ENCODE results near the gene UBAC2. TPM values are rescaled to one million over a fixed set of nuclear protein-coding genes. Genes with fewer than 3 reads are reported as not detected.

The UBAC2 gene
- total and polyA plus RNA-seq, 2 of the 8 experiments (the other 6 are each of a cell fraction or from before 2014, with no cell fraction given) = 75.9 to 76.9 TPM

- Histone ChIP-seq H2BK15ac (ENCODE audit: low read length) (no peak overlapping the region), H3K79me1 (ENCODE audit: low read depth, low read length) (no peaks in the 10 kb centered on the region; the same call in 1 of the 2 replicates), H3K4ac (replicated peaks; ENCODE audit: insufficient read length, low read depth, low read length) (no peak overlapping the region), H4K5ac (ENCODE audit: insufficient read length, low read depth, low read length) (no peak overlapping the region), H4K20me1 (replicated peaks in 1 of 2; ENCODE audit: control insufficient read depth in 1 of 2, insufficient read depth in 2 of 2, low read length in 2 of 2) (peaks cover 0 to 1% of the 10 kb centered on the region in 2 experiments), H3K23me2 (ENCODE audit: low read depth, low read length) (no peaks in the 10 kb centered on the region), H2BK20ac (ENCODE audit: low read length) (no peak overlapping the region), H3K23ac (ENCODE audit: insufficient read length) (no peak overlapping the region), H2BK5ac (ENCODE audit: low read depth, low read length) (no peak overlapping the region), H4K8ac (ENCODE audit: extremely low read depth, insufficient read depth, low read length) (no peak overlapping the region), H3K18ac (ENCODE audit: extremely low read depth, low read length) (no peak overlapping the region), H3K9ac (replicated peaks in 1 of 4; ENCODE audit: extremely low read depth in 1 of 4, low read depth in 3 of 4, low read length in 3 of 4) (no peak overlapping the region), H2BK120ac (replicated peaks; ENCODE audit: low read depth, low read length) (no peak overlapping the region), H2AK5ac (ENCODE audit: low read depth, low read length) (no peak overlapping the region), H3K4me3 (ENCODE audit: extremely low read depth in 1 of 4, insufficient read depth in 2 of 4, low read depth in 3 of 4, low read length in 4 of 4) (no peak overlapping the region), H4K91ac (replicated peaks; ENCODE audit: insufficient read length, low read length) (no peak overlapping the region), H2BK12ac (ENCODE audit: low read depth, low read length) (no peak overlapping the region), H3K4me1 (replicated peaks in 1 of 4; ENCODE audit: control insufficient read depth in 3 of 4, insufficient read depth in 4 of 4, low read length in 3 of 4) (no peaks in the 10 kb centered on the region), H3K27me3 (replicated peaks in 1 of 4; ENCODE audit: control insufficient read depth in 3 of 4, extremely low read depth in 1 of 4, insufficient read depth in 3 of 4, low read length in 3 of 4) (no peaks in the 10 kb centered on the region), H3K56ac (replicated peaks; ENCODE audit: insufficient read length, low read depth, low read length) (no peak overlapping the region), H3K4me2 (ENCODE audit: insufficient read depth in 1 of 2, low read depth in 2 of 2, low read length in 2 of 2) (no peak overlapping the region), H3K27ac (ENCODE audit: low read depth, low read length) (no peak overlapping the region), H3K79me2 (ENCODE audit: control insufficient read depth in 1 of 2, insufficient read depth in 2 of 2, low read length in 2 of 2) (no peaks in the 10 kb centered on the region), H3K9me3 (ENCODE audit: insufficient read depth in 2 of 2, low read depth in 1 of 2, low read length in 1 of 2) (no peaks in the 10 kb centered on the region), H2AFZ (ENCODE audit: low read length) (no peak overlapping the region), H3K14ac (ENCODE audit: insufficient read length) (no peak overlapping the region), H3K36me3 (ENCODE audit: control insufficient read depth in 2 of 4, insufficient read depth in 4 of 4, low read length in 3 of 4) (peaks cover 0 to 3% (median 1%) of the 10 kb centered on the region in 4 experiments; a peak in 4 of 8 replicates)
- DNase-seq (ENCODE audit: low read depth in 1 of 2, low spot score in 2 of 2) (no peak), FAIRE-seq (no peak)
- ChIA-PET CTCF (ENCODE audit: partially characterized antibody) (interaction anchor here (0.7 kb wide), 1 partner anchor 8 kb away, joined by 3 read pairs; no protein-coding TSS in a partner anchor), POLR2A (ENCODE audit: partially characterized antibody) (no interaction called here)
- TF ChIP-seq ZNF274 (IDR thresholded peaks at IDR 0.05; ENCODE audit: borderline replicate concordance, extremely low read depth, low read length) (no peak), POLR2A (IDR thresholded peaks at IDR 0.05; ENCODE audit: control extremely low read depth in 1 of 2, low read depth in 2 of 2, low read length in 2 of 2) (no peak), HDAC2 (IDR thresholded peaks at IDR 0.05; ENCODE audit: borderline replicate concordance in 1 of 2, low read depth in 2 of 2, low read length in 2 of 2) (no peak), SRF (IDR thresholded peaks at IDR 0.05; ENCODE audit: low read depth, low read length) (no peak), RXRA (IDR thresholded peaks at IDR 0.05; ENCODE audit: insufficient read depth, low read depth, low read length) (no peak), TAF1 (IDR thresholded peaks at IDR 0.05; ENCODE audit: low read depth, low read length) (no peak), POLR2AphosphoS5 (IDR thresholded peaks at IDR 0.05; ENCODE audit: low read depth, low read length) (no peak), PHF8 (conservative IDR thresholded peaks at IDR 0.05; ENCODE audit: low read depth, low read length) (no peak), FOSL1 (IDR thresholded peaks at IDR 0.05; ENCODE audit: insufficient read depth, low read depth, low read length) (no peak), SP2 (IDR thresholded peaks at IDR 0.05; ENCODE audit: low read length) (no peak), CBX5 (IDR thresholded peaks at IDR 0.05; ENCODE audit: low read depth, low read length) (no peak), SAP30 (IDR thresholded peaks at IDR 0.05; ENCODE audit: insufficient read depth, insufficient replicate concordance, low read length) (no peak)
- 96% methylated on average over 2 of the region's 2 CpGs; no CpG with 5 or more reads in 1 of the 2 experiments for WGBS, 2 experiments (ENCODE audit: extremely low coverage in 1 of 2, insufficient coverage in 1 of 2, insufficient read length in 1 of 2, insufficient replicate concordance in 2 of 2, low coverage in 1 of 2, low lambda C conversion rate in 2 of 2, missing lambda C conversion rate in 1 of 2)
Observed at GRCh38 chr13:99327126-99327525, 126.5 kb downstream of the UBAC2 start.
